Neural progenitor cell (in vitro differentiated cells): ENCODE measurements around the gene ST3GAL2. TPM values are rescaled to one million over a fixed set of nuclear protein-coding genes. Genes with fewer than 3 reads are reported as not detected.
"Not testable (repeated sequence)": the region's sequence is repeated elsewhere in the genome, so short reads cannot be mapped to it uniquely, and the experiment has no call there.

Experiments used
- DNase-seq: peaks from one replicate; pipeline ENCODE4 v3.0.0-alpha.2; 2016; ENCODE audit warnings: low spot score
- H2AFZ ChIP-seq: fragments of 200-600 bp; sonication (generic); replicated peaks from 2 replicates; pipeline ENCODE4 v1.6.1; 2016; ENCODE audit warnings: antibody characterized with exemption
- H3F3A ChIP-seq: fragments of 200-600 bp; sonication (generic); 2 replicates; pipeline ENCODE4 v1.6.1; 2016; ENCODE audit warnings: antibody characterized with exemption, low read depth
- H3K27ac ChIP-seq: fragments of 200-600 bp; sonication (generic); 2 replicates; pipeline ENCODE4 v1.5.1; 2016; ENCODE audit warnings: mild to moderate bottlenecking
- H3K27me3 ChIP-seq: fragments of 200-600 bp; sonication (generic); 2 replicates; pipeline ENCODE4 v1.6.1; 2016; ENCODE audit warnings: mild to moderate bottlenecking, moderate library complexity
- H3K36me3 ChIP-seq: fragments of 200-600 bp; sonication (generic); 2 replicates; pipeline ENCODE4 v1.5.1; 2016
- H3K4me1 ChIP-seq: fragments of 200-600 bp; sonication (generic); 2 replicates; pipeline ENCODE4 v1.6.1; 2016; ENCODE audit warnings: mixed run types
- H3K4me2 ChIP-seq: fragments of 200-600 bp; sonication (generic); 2 replicates; pipeline ENCODE4 v1.6.1; 2016
- H3K4me3 ChIP-seq: fragments of 200-600 bp; sonication (generic); 2 replicates; pipeline ENCODE4 v1.5.1; 2016
- H3K79me2 ChIP-seq: fragments of 200-600 bp; sonication (generic); 2 replicates; pipeline ENCODE4 v1.6.1; 2016; ENCODE audit warnings: low read depth
- H3K9ac ChIP-seq: fragments of 200-600 bp; sonication (generic); 2 replicates; pipeline ENCODE4 v1.6.1; 2016
- H3K9me3 ChIP-seq: fragments of 200-600 bp; sonication (generic); 2 replicates; pipeline ENCODE4 v1.5.1; 2016; ENCODE audit warnings: low read depth
- H4K20me1 ChIP-seq: fragments of 200-600 bp; sonication (generic); 2 replicates; pipeline ENCODE4 v1.6.1; 2016; ENCODE audit warnings: low read depth
- H3K27ac Mint-ChIP-seq: 3 replicates; pipeline ENCODE4 v1.8.0; 2021; ENCODE audit warnings: mixed read lengths
- H3K27me3 Mint-ChIP-seq: 2 replicates; pipeline ENCODE4 v1.8.0; 2022; ENCODE audit warnings: low read depth, mild to moderate bottlenecking, inconsistent platforms, moderate library complexity, mixed read lengths; ENCODE audit not compliant: insufficient read depth
- H3K36me3 Mint-ChIP-seq: 3 replicates; pipeline ENCODE4 v1.8.0; 2021; ENCODE audit warnings: mixed read lengths
- H3K4me1 Mint-ChIP-seq: 3 replicates; pipeline ENCODE4 v1.8.0; 2021; ENCODE audit warnings: mixed read lengths
- H3K4me3 Mint-ChIP-seq: 3 replicates; pipeline ENCODE4 v1.8.0; 2021; ENCODE audit warnings: mild to moderate bottlenecking, moderate library complexity, mixed read lengths
- H3K9me3 Mint-ChIP-seq: 3 replicates; pipeline ENCODE4 v1.8.0; 2020; ENCODE audit warnings: mixed read lengths
- CTCF ChIP-seq: fragments of 200-600 bp; sonication (generic); IDR thresholded peaks from 2 replicates; pipeline ENCODE4 v1.5.1; 2017; ENCODE audit warnings: antibody characterized with exemption, mild to moderate bottlenecking
- EZH2 ChIP-seq: fragments of 200-600 bp; sonication (generic); IDR thresholded peaks from 2 replicates; pipeline ENCODE4 v1.6.1; 2017; ENCODE audit warnings: antibody characterized with exemption, mild to moderate bottlenecking, moderate library complexity
- EZH2phosphoT487 ChIP-seq: fragments of 200-600 bp; sonication (generic); IDR thresholded peaks from 2 replicates; pipeline ENCODE4 v1.6.1; 2017; ENCODE audit warnings: antibody characterized with exemption
- total RNA-seq: library from RNA; depleted of rRNA; stranded (reverse); fragments of >200 nt; gene quantifications from 2 replicates; pipeline ENCODE4 v1.2.3, GENCODE V29; 2015; ENCODE audit warnings: low replicate concordance

Gene ST3GAL2
- total RNA-seq, 1 donor from 2014 or later: 11.6 TPM

GRCh38 chr16:70388006-70388680 is 50.8 kb downstream of the ST3GAL2 start:
- Histone ChIP-seq H3K27me3 (no peaks in the 10 kb centered on the region), H2AFZ (no peak overlapping the region), H3K36me3 (no peaks in the 10 kb centered on the region), H3K9ac (no peak overlapping the region), H3K4me1 (no peaks in the 10 kb centered on the region), H3F3A (no peaks in the 10 kb centered on the region), H3K27ac (no peak overlapping the region), H4K20me1 (no peaks in the 10 kb centered on the region), H3K4me2 (no peak overlapping the region), H3K9me3 (no peaks in the 10 kb centered on the region), H3K79me2 (no peaks in the 10 kb centered on the region), H3K4me3 (no peak overlapping the region)
- Mint-ChIP-seq H3K36me3 (peaks cover 22% of the 10 kb centered on the region), H3K9me3 (no peaks in the 10 kb centered on the region), H3K27ac (no peak overlapping the region), H3K27me3 (no peaks in the 10 kb centered on the region), H3K4me3 (no peak overlapping the region), H3K4me1 (no peaks in the 10 kb centered on the region)
- no peak for TF ChIP-seq EZH2phosphoT487
- no peak for DNase-seq

DNA sequence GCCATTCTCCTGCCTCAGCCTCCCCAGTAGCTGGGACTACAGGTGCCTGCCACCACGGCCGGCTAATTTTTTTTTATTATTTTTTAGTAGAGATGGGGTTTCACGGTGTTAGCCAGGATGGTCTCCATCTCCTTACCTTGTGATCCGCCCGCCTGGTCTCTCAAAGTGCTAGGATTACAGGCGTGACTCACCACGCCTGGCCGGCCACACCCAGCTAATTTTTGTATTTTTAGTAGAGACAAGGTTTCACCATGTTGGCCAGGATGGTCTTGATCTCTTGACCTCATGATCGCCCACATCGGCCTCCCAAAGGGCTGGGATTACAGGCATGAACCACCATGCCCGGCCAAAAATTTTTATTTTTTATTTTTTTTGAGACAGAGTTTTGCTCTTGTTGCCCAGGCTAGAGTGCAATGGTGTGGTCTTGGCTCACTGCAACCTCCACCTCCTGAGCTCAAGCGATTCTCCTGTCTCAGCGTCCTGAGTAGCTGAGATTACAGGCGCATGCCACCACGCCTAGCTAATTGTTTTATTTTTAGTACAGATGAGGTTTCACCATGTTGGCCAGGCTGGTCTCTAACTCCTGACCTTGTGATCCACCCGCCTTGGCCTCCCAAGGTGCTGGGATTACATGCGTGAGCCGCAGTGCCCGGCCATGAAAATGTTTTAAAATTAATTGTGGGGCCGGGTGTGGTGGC is 52.5 kb downstream of the ST3GAL2 start:
- not testable (repeated sequence) for H3K9ac ChIP-seq, H3K27ac ChIP-seq, H3K4me3 Mint-ChIP-seq, H3K9me3 ChIP-seq, H3K4me1 Mint-ChIP-seq, H2AFZ ChIP-seq, H3K4me1 ChIP-seq, H3K36me3 ChIP-seq, H4K20me1 ChIP-seq, H3K79me2 ChIP-seq, H3K4me2 ChIP-seq, DNase-seq, H3K27ac Mint-ChIP-seq, H3K9me3 Mint-ChIP-seq, H3K4me3 ChIP-seq, H3K27me3 Mint-ChIP-seq, H3K27me3 ChIP-seq
- peaks cover 20% of the 10 kb centered on the region for H3K36me3 Mint-ChIP-seq
- peaks cover 13% of the 10 kb centered on the region for H3F3A ChIP-seq

DNA sequence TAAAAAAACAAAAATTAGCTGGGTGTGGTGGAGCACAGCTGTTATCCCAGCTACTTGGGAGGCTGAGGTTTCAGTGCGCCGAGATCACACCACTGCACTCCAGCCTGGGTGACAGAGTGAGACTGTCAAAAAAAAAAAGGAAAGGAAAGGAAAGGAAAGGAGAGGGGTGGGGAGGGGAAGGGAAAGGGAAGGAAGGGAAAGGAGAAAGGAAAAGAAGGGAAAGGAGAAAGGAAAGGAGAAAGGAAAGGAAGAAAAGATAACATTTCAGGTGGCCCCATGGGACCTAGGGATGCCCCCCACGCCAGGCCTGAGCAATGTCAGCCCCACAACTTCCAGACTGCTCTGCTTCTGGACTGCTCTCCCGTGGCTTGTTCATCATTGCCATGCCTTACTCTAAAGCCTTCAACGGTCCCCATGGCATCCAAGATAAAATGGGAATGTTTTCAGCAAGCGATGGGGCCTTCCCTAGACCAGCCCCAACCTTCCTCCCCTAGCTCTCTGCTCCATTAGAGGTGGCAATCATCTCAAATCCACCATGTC is 55.4 kb downstream of the ST3GAL2 start:
- H3K27me3 Mint-ChIP-seq: peaks cover 7% of the 10 kb centered on the region
- Histone ChIP-seq H3K27me3 (no peaks in the 10 kb centered on the region), H3K4me2 (no peak overlapping the region), H3K27ac (no peak overlapping the region), H3K79me2 (peaks cover 22% of the 10 kb centered on the region), H2AFZ (no peak overlapping the region), H3F3A (peaks cover 40% of the 10 kb centered on the region), H3K4me1 (no peaks in the 10 kb centered on the region), H3K36me3 (no peaks in the 10 kb centered on the region), H4K20me1 (no peaks in the 10 kb centered on the region), H3K9me3 (no peaks in the 10 kb centered on the region), H3K4me3 (no peak overlapping the region), H3K9ac (no peak overlapping the region)
- H3K27ac Mint-ChIP-seq: no peak overlapping the region
- H3K36me3 Mint-ChIP-seq: peaks cover 17% of the 10 kb centered on the region
- no peak for TF ChIP-seq CTCF
- no peak for TF ChIP-seq EZH2
- no peak for TF ChIP-seq EZH2phosphoT487
- DNase-seq: no peak
- H3K4me3 Mint-ChIP-seq: peak overlapping the region; percentile 10
- no peaks in the 10 kb centered on the region for H3K9me3 Mint-ChIP-seq
- peaks cover 12% of the 10 kb centered on the region for H3K4me1 Mint-ChIP-seq

DNA sequence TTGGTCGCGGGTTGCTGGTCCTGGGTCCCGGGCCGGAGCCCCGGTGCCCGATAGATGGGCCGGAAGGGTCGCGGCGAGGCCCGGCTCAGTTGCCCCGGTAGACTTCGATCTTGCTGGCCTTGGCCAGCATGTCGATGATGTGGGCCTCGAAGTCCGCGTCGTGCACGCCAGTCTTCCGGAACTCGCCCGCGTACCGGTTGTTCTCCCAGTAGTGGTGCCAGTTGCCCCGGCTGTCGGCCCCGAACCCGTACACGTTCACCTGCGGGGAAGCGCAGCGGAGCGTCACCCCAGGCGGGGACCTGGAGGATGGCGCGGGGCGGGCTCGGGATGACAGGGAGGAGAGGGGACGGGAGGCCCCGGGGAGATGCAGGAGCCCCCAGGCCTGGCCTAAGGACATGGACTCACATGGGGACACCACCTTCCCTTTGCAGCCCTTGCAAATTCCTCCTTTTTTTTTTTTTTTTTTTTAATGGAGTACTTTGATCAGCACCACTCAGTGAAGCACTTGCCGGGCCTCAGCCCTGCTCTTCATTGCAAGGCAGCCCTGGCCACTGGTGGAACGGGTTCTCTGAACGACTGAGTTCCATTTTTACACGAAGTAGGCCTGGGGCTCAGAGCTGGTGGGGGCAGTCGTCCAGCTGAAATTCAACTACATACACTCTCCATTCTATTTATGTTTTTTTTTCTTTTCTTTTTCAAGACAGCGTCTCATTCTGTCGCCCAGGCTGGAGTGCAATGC is 57.1 kb downstream of the ST3GAL2 start:
- Mint-ChIP-seq H3K27ac (no peak overlapping the region), H3K36me3 (peaks cover 14% of the 10 kb centered on the region), H3K4me3 (peak overlapping the region; percentile 98), H3K4me1 (peaks cover 15% of the 10 kb centered on the region), H3K27me3 (peaks cover 7% of the 10 kb centered on the region), H3K9me3 (no peaks in the 10 kb centered on the region)
- Histone ChIP-seq H2AFZ (peak overlapping the region; percentile 46), H4K20me1 (no peaks in the 10 kb centered on the region), H3F3A (peaks cover 46% of the 10 kb centered on the region), H3K79me2 (peaks cover 27% of the 10 kb centered on the region), H3K27ac (no peak overlapping the region), H3K4me1 (no peaks in the 10 kb centered on the region), H3K36me3 (no peaks in the 10 kb centered on the region), H3K27me3 (no peaks in the 10 kb centered on the region), H3K4me3 (peak overlapping the region; percentile 81), H3K4me2 (peak overlapping the region; percentile 78), H3K9me3 (no peaks in the 10 kb centered on the region), H3K9ac (no peak overlapping the region)
- DNase-seq: no peak
- TF ChIP-seq CTCF (no peak), EZH2 (no peak)
